GM23248 (cell line): ENCODE data around the gene RBMS3. TPM values are rescaled to one million over a fixed set of nuclear protein-coding genes. Genes with fewer than 3 reads are reported as not detected.
A peak's percentile ranks its signal among the peaks of the same experiment; 100 is the strongest.

Source experiments
- DNase-seq: peaks from one replicate; pipeline ENCODE4 v3.0.0-alpha.2; 2015
- H2AFZ ChIP-seq: fragments of 200-600 bp; sonication (generic); 2 replicates; pipeline ENCODE4 v1.6.1; 2016; ENCODE audit warnings: antibody characterized with exemption
- H3F3A ChIP-seq: fragments of 200-600 bp; sonication (generic); 2 replicates; pipeline ENCODE4 v1.6.1; 2016; ENCODE audit warnings: mild to moderate bottlenecking, antibody characterized with exemption, mixed run types; ENCODE audit not compliant: insufficient read depth
- H3K27ac ChIP-seq: fragments of 200-600 bp; sonication (generic); 2 replicates; pipeline ENCODE4 v1.5.1; 2016; ENCODE audit warnings: mild to moderate bottlenecking
- H3K27me3 ChIP-seq: fragments of 200-600 bp; sonication (generic); replicated peaks from 2 replicates; pipeline ENCODE4 v1.6.1; 2016; ENCODE audit warnings: mild to moderate bottlenecking; ENCODE audit not compliant: insufficient read depth
- H3K36me3 ChIP-seq: fragments of 200-600 bp; sonication (generic); 2 replicates; pipeline ENCODE4 v1.6.1; 2016; ENCODE audit warnings: low read depth, mild to moderate bottlenecking
- H3K4me1 ChIP-seq: fragments of 200-600 bp; sonication (generic); 2 replicates; pipeline ENCODE4 v1.6.1; 2016; ENCODE audit warnings: mild to moderate bottlenecking; ENCODE audit not compliant: insufficient read depth
- H3K4me2 ChIP-seq: fragments of 200-600 bp; sonication (generic); one replicate; pipeline ENCODE4 v1.6.1; 2016; ENCODE audit warnings: mild to moderate bottlenecking; ENCODE audit not compliant: unreplicated experiment
- H3K4me3 ChIP-seq: fragments of 200-600 bp; sonication (generic); 2 replicates; pipeline ENCODE4 v1.5.1; 2016; ENCODE audit warnings: mild to moderate bottlenecking
- H3K79me2 ChIP-seq: fragments of 200-600 bp; sonication (generic); 2 replicates; pipeline ENCODE4 v1.6.1; 2016; ENCODE audit warnings: mild to moderate bottlenecking; ENCODE audit not compliant: insufficient read depth
- H3K9ac ChIP-seq: fragments of 200-600 bp; sonication (generic); 2 replicates; pipeline ENCODE4 v1.6.1; 2016; ENCODE audit warnings: mild to moderate bottlenecking
- H3K9me2 ChIP-seq: fragments of 200-600 bp; sonication (generic); 2 replicates; pipeline ENCODE4 v1.6.1; 2016; ENCODE audit warnings: mixed run types, mild to moderate bottlenecking, moderate library complexity; ENCODE audit not compliant: insufficient read depth
- H3K9me3 ChIP-seq: fragments of 200-600 bp; sonication (generic); one replicate; pipeline ENCODE4 v1.6.1; 2017; ENCODE audit warnings: low read depth
- H4K20me1 ChIP-seq: fragments of 200-600 bp; sonication (generic); 2 replicates; pipeline ENCODE4 v1.6.0; 2016; ENCODE audit not compliant: insufficient read depth
- EZH2 ChIP-seq: fragments of 200-600 bp; sonication (generic); IDR thresholded peaks from 2 replicates; pipeline ENCODE4 v1.6.1; 2018; ENCODE audit warnings: antibody characterized with exemption, mild to moderate bottlenecking; ENCODE audit not compliant: insufficient read depth, poor library complexity, severe bottlenecking
- EZH2phosphoT487 ChIP-seq: fragments of 200-600 bp; sonication (generic); IDR thresholded peaks from 2 replicates; pipeline ENCODE4 v1.6.1; 2018; ENCODE audit warnings: antibody characterized with exemption, moderate library complexity, mild to moderate bottlenecking, low read depth; ENCODE audit not compliant: insufficient read depth
- WGBS, 2 experiments: methylation state at CpG; one replicate each; pipeline ENCODE4 v1.1.6; 2015 to 2017; ENCODE audit warnings: low lambda C conversion rate in 2 of 2, low coverage in 1 of 2; ENCODE audit errors: missing lambda C conversion rate in 2 of 2; 5-methylcytosine and 5-hydroxymethylcytosine counted together
- in situ Hi-C: fragments of 300-500 bp; cut with MboI; formaldehyde crosslinking; loops from 2 replicates; pipeline ENCODE4 v1.15.0; 2020
- polyA plus RNA-seq: library from polyadenylated mRNA; unstranded; fragments of >200 nt; fragmentation: Nextera tagmentation; extraction: Ambion mirVana; gene quantifications from 2 replicates; pipeline ENCODE4 v1.2.1, GENCODE V29; 2016
- total RNA-seq: library from RNA; depleted of rRNA; stranded (reverse); fragments of >200 nt; shearing (Covaris generic); gene quantifications from 2 replicates; pipeline ENCODE4 v1.2.3, GENCODE V29; 2014

Gene RBMS3
- total and polyA plus RNA-seq, 2 experiments from 2014 or later = 40.0 to 94.3 TPM

DNA sequence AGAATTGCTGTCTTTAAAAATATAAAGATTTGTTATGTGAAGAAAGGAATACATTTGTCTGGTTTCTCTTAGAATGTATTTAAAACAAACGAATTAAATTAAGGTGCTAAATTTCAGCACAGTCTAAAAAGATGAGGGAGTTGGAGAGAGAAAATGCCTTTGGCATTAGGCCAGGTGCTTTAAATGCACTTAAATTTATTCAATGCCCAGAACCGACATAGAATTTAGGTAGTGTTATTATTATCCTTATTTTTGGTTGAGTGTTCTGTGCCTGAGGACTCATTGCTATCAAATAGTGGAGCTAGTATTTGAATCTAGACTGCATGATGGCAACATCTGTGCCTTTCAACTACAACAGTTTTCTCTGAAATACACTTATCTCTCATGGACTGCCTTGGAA lies 287.5 kb downstream of the RBMS3 start:
- Histone ChIP-seq H3K79me2 (peaks cover 75% of the 10 kb centered on the region), H3K4me1 (no peaks in the 10 kb centered on the region), H4K20me1 (no peaks in the 10 kb centered on the region), H3K9me2 (no peaks in the 10 kb centered on the region), H3F3A (no peaks in the 10 kb centered on the region), H2AFZ (no peak overlapping the region), H3K27me3 (no peaks in the 10 kb centered on the region), H3K27ac (no peak overlapping the region), H3K9me3 (no peaks in the 10 kb centered on the region), H3K4me3 (no peak overlapping the region), H3K9ac (no peak overlapping the region), H3K4me2 (no peak overlapping the region), H3K36me3 (0 out of 2 replicates have a peak, but pooled peaks cover 5% of the 10 kb centered on the region)
- WGBS, 2 experiments = 45 to 50% methylated on average over 2 of the region's 2 CpGs
- in situ Hi-C loops = no loop called here
- no peak for TF ChIP-seq EZH2
- no peak for TF ChIP-seq EZH2phosphoT487
- no peak for DNase-seq

DNA sequence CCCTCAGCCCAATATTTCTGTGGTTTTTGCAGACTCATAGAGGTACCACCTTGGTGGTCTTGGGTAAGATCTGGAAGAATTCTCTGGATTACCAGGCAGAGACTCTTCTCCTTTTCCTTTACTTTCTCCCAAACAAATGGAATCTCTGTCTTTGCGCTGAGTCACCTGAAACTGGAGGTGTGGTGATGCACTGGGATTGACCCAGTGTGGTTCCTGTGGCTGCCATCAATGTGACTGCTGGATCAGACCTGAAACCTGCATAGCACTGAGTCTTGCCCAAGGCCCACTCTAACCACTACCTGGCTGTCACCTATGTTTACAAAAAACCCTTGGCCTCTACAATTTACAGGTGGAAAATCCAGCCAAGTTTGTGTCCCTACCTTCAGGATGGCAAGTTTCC lies 295.3 kb downstream of the RBMS3 start:
- no peak for DNase-seq
- TF ChIP-seq EZH2 (no peak), EZH2phosphoT487 (no peak)
- Histone ChIP-seq H3K4me3 (no peak overlapping the region), H3K4me1 (peaks cover 5% of the 10 kb centered on the region), H3K36me3 (0 out of 2 replicates have a peak, but pooled peaks cover 4% of the 10 kb centered on the region), H3F3A (peaks cover 5% of the 10 kb centered on the region; the same call in 1 of the 2 replicates), H3K9ac (no peak overlapping the region), H4K20me1 (peaks cover 9% of the 10 kb centered on the region; the same call in 1 of the 2 replicates), H3K27me3 (no peaks in the 10 kb centered on the region), H3K27ac (no peak overlapping the region), H3K9me2 (no peaks in the 10 kb centered on the region), H3K4me2 (no peak overlapping the region), H2AFZ (no peak overlapping the region), H3K79me2 (peaks cover 96% of the 10 kb centered on the region), H3K9me3 (no peaks in the 10 kb centered on the region)
- WGBS, 2 experiments = 100% methylated on average over 1 of the region's 1 CpG
- in situ Hi-C loops = no loop called here

DNA sequence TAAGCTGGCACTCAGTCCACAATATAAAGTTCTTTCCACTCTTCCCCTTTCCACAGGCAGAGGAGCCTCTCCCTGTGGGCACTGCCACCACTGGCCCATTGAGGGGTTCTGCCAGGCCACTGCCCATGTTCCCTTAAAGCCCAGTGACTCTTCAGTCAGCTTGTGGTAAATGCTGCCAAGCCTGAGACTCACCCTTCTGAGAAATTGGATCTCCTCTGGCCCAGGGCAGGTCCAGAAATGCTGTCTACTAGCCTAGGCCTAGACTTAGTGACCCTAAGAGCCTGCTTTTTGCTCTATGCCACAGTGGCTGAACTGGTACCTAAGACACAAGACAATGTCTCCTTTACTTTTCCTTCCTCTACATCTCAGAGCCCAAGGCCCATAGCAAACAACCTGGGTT lies 295.8 kb downstream of the RBMS3 start:
- in situ Hi-C loops = no loop called here
- H3K4me1 ChIP-seq = peaks cover 10% of the 10 kb centered on the region

DNA sequence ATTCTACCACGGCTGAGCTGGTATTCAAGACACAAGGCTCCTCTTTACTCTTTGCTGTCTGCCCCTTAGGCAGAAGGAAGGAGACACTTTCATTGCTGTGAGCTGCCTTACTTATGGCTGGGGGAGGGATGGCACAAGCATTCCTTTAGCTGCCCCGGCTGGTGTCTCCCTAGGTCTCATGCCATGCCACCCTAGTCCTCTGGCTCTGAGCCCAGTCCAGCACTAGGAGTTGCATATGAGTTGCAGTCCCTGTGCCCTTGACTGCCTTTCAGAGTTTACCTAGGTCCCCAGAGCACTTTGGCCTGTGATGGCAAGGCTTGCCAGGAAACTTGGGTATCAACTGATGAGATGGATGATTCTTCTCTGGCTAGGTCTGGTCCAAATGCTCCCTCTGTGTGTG lies 296.4 kb downstream of the RBMS3 start:
- H3K79me2 ChIP-seq = peaks cover 88% of the 10 kb centered on the region

More for the DNA sequence above, 295.8 kb downstream of the RBMS3 start:
- Histone ChIP-seq H3F3A (peaks cover 10% of the 10 kb centered on the region; the same call in 1 of the 2 replicates), H3K79me2 (peaks cover 93% of the 10 kb centered on the region), H3K27ac (no peak overlapping the region), H3K4me2 (no peak overlapping the region), H3K4me3 (no peak overlapping the region), H3K36me3 (no peaks in the 10 kb centered on the region), H3K9me2 (no peaks in the 10 kb centered on the region), H4K20me1 (peaks cover 9% of the 10 kb centered on the region; the same call in 1 of the 2 replicates), H3K9ac (no peak overlapping the region), H2AFZ (no peak overlapping the region), H3K27me3 (no peaks in the 10 kb centered on the region), H3K9me3 (no peaks in the 10 kb centered on the region)
- TF ChIP-seq EZH2 (no peak), EZH2phosphoT487 (no peak)
- DNase-seq = no peak

DNA sequence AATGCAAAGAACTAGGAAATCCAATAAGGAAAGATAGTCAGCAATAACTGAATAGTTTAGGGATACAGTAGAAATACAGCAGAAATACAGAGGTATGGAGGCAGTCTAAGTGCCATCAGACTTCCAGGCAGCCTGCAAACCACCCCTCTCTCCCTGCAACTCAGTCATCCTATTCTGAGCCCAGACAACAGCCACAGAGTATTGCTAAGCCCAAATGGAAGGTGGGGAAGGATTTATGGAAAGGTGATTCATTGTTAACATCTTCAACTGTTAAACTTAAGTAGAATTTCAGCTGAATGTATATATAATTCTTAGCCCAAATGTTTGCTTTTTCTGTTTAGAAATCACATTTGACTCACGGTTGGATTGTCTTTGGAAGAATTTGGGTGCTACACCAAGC lies 300.4 kb downstream of the RBMS3 start:
- Histone ChIP-seq H2AFZ (no peak overlapping the region), H3K9me2 (no peaks in the 10 kb centered on the region), H3K36me3 (no peaks in the 10 kb centered on the region), H3K27me3 (no peaks in the 10 kb centered on the region), H3K79me2 (peaks cover 71% of the 10 kb centered on the region), H3F3A (peaks cover 29% of the 10 kb centered on the region), H4K20me1 (no peaks in the 10 kb centered on the region), H3K27ac (peak overlapping the region; percentile 52), H3K4me2 (peak overlapping the region; percentile 38), H3K4me1 (peaks cover 43% of the 10 kb centered on the region), H3K9me3 (no peaks in the 10 kb centered on the region), H3K9ac (no peak overlapping the region), H3K4me3 (no peak overlapping the region)
- TF ChIP-seq EZH2phosphoT487 (no peak), EZH2 (no peak)
- peak; percentile 75 for DNase-seq
- in situ Hi-C loops = no loop called here
- 11 to 17% methylated on average over 1 of the region's 1 CpG for WGBS, 2 experiments

More for the DNA sequence above, 296.4 kb downstream of the RBMS3 start:
- Histone ChIP-seq H3F3A (peaks cover 16% of the 10 kb centered on the region; the same call in 1 of the 2 replicates), H3K9ac (no peak overlapping the region), H3K27me3 (no peaks in the 10 kb centered on the region), H3K36me3 (no peaks in the 10 kb centered on the region), H4K20me1 (peaks cover 9% of the 10 kb centered on the region; the same call in 1 of the 2 replicates), H3K9me3 (no peaks in the 10 kb centered on the region), H3K4me2 (no peak overlapping the region), H3K27ac (no peak overlapping the region), H2AFZ (no peak overlapping the region), H3K4me1 (peaks cover 16% of the 10 kb centered on the region), H3K4me3 (no peak overlapping the region), H3K9me2 (no peaks in the 10 kb centered on the region)
- 79 to 89% methylated on average over 2 of the region's 2 CpGs for whole genome bisulfite sequencing, 2 experiments
- in situ Hi-C loops = no loop called here
- DNase-seq = no peak
- TF ChIP-seq EZH2 (no peak), EZH2phosphoT487 (no peak)
